Peyer's patch (tissue), 4 donors: ENCODE measurements around the gene RBM17. TPM values are rescaled to one million over a fixed set of nuclear protein-coding genes. Genes with fewer than 3 reads are reported as not detected.

Source experiments
- DNase-seq, 3 donors: peaks; one replicate each; pipeline ENCODE4 v3.0.0-alpha.2; 2017 to 2019
- H3K27ac ChIP-seq, 4 donors: fragments of 200-600 bp; sonication (generic); one replicate each; pipeline ENCODE4 v1.5.1; 2016 to 2019
- H3K27me3 ChIP-seq, 2 donors: fragments of 200-600 bp; sonication (generic); one replicate each; pipeline ENCODE4 v1.5.1; 2019
- H3K36me3 ChIP-seq, 3 donors: fragments of 200-600 bp; sonication (generic); one replicate each; pipeline ENCODE4 v1.5.1; 2016 to 2019
- H3K4me1 ChIP-seq, 4 donors: fragments of 200-600 bp; sonication (generic); one replicate each; pipeline ENCODE4 v1.5.1; 2016 to 2019
- H3K4me3 ChIP-seq, 4 donors: fragments of 200-600 bp; sonication (generic); 1 replicate in 3 of 4; 2 replicates in 1 of 4; pipeline ENCODE4 v1.5.1; 2016 to 2019; ENCODE audit warnings: mild to moderate bottlenecking in 1 of 4
- H3K9me3 ChIP-seq, 4 donors: fragments of 200-600 bp; sonication (generic); one replicate each; pipeline ENCODE4 v1.5.1; 2016 to 2019; ENCODE audit warnings: mild to moderate bottlenecking in 1 of 4
- CTCF ChIP-seq, 6 experiments: fragments of 450-650 bp in 4 of 6; fragments of 200-600 bp in 2 of 6; sonication (generic) in 1 of 6; IDR thresholded peaks; one replicate each; pipeline ENCODE4 v1.5.1; 2017 to 2019; ENCODE audit warnings: antibody characterized with exemption in 6 of 6, mild to moderate bottlenecking in 3 of 6, moderate library complexity in 1 of 6
- POLR2A ChIP-seq, 2 donors: fragments of 450-650 bp; IDR thresholded peaks; one replicate each; pipeline ENCODE4 v1.5.1; 2017; ENCODE audit warnings: antibody characterized with exemption in 2 of 2, mild to moderate bottlenecking in 2 of 2, moderate library complexity in 2 of 2
- total RNA-seq, 4 donors: library from RNA; depleted of rRNA; stranded (reverse); fragments of >200 nt; gene quantifications; one replicate each; pipeline ENCODE4 v1.1.0, GENCODE V29; 2016

RBM17 gene
- total RNA-seq, 4 donors from 2014 or later, result 66.4 to 166 (median 101) TPM

- no peaks in the 10 kb centered on the region for H3K36me3 ChIP-seq
These were observed 60.1 kb downstream of the RBM17 start for GRCh38 chr10:6148908-6149307.

GRCh38 chr10:6151087-6151977, 62.5 kb downstream of the RBM17 start:
- peak overlapping the region in 2 of 4 donors; percentile 4 to 7 for H3K4me3 ChIP-seq
- H3K4me1 ChIP-seq, result peaks cover 0 to 33% (median 9%) of the 10 kb centered on the region in 4 donors
- DNase-seq, result peak in 2 of 3 donors; percentile 64 to 84
- peak overlapping the region; percentile 29 to 69 (median 40) for H3K27ac ChIP-seq
- H3K9me3 ChIP-seq, result no peaks in the 10 kb centered on the region
- TF ChIP-seq POLR2A (IDR thresholded peaks at IDR 0.05) (no peak), CTCF (IDR thresholded peaks at IDR 0.05) (peak in 5 of 6 experiments; percentile 46 to 56 (median 56))
- no peaks in the 10 kb centered on the region for H3K27me3 ChIP-seq
- no peaks in the 10 kb centered on the region for H3K36me3 ChIP-seq

More at GRCh38 chr10:6148908-6149307, 60.1 kb downstream of the RBM17 start:
- H3K27ac ChIP-seq, result peak overlapping the region in 2 of 4 donors; percentile 20 to 27
- no peak for DNase-seq
- H3K4me3 ChIP-seq, result no peak overlapping the region
- peaks cover 0 to 44% (median 12%) of the 10 kb centered on the region in 4 donors for H3K4me1 ChIP-seq
- TF ChIP-seq CTCF (IDR thresholded peaks at IDR 0.05) (no peak), POLR2A (IDR thresholded peaks at IDR 0.05) (no peak)
- no peaks in the 10 kb centered on the region for H3K27me3 ChIP-seq
- no peaks in the 10 kb centered on the region for H3K9me3 ChIP-seq

GRCh38 chr10:6153845-6154244, 65.0 kb downstream of the RBM17 start:
- Histone ChIP-seq H3K9me3 (no peaks in the 10 kb centered on the region), H3K4me1 (peaks cover 0 to 17% (median 4%) of the 10 kb centered on the region in 4 donors), H3K27ac (no peak overlapping the region), H3K27me3 (no peaks in the 10 kb centered on the region), H3K4me3 (no peak overlapping the region), H3K36me3 (no peaks in the 10 kb centered on the region)
- no peak for DNase-seq
- TF ChIP-seq POLR2A (IDR thresholded peaks at IDR 0.05) (no peak), CTCF (IDR thresholded peaks at IDR 0.05) (no peak)

GRCh38 chr10:6154566-6154965, 65.7 kb downstream of the RBM17 start:
- Histone ChIP-seq H3K4me3 (no peak overlapping the region), H3K27ac (no peak overlapping the region), H3K27me3 (no peaks in the 10 kb centered on the region), H3K9me3 (no peaks in the 10 kb centered on the region), H3K36me3 (no peaks in the 10 kb centered on the region), H3K4me1 (peaks cover 0 to 15% (median 4%) of the 10 kb centered on the region in 4 donors)
- TF ChIP-seq POLR2A (IDR thresholded peaks at IDR 0.05) (no peak), CTCF (IDR thresholded peaks at IDR 0.05) (no peak)
- no peak for DNase-seq

DNA sequence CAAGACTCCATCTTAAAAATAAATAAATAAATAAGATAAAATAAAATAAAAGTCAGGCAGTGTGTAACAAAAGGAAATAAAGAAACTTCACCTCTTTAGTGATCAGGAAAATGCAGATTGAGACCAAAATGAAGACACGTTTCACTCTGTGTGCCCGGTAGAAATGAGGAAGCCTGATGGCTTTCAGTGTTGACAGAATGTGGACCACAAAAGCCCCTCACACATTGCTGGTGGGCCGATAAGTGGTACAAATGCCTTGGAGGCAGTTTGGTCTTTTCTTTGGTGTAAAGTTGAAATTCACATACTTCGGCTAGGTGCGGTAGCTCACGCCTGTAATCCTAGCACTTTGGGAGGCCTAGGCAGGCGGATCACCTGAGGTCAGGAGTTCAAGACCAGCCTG, 69.4 kb downstream of the RBM17 start:
- TF ChIP-seq CTCF (IDR thresholded peaks at IDR 0.05) (no peak), POLR2A (IDR thresholded peaks at IDR 0.05) (no peak)

More for the DNA sequence above, 69.4 kb downstream of the RBM17 start:
- Histone ChIP-seq H3K36me3 (no peaks in the 10 kb centered on the region), H3K27ac (peak overlapping the region in 3 of 4 donors; percentile 13 to 63 (median 38)), H3K4me1 (peaks cover 0 to 10% (median under 1%) of the 10 kb centered on the region in 4 donors), H3K4me3 (no peak overlapping the region), H3K27me3 (no peaks in the 10 kb centered on the region), H3K9me3 (no peaks in the 10 kb centered on the region)
- DNase-seq, result no peak
